Stimulated activated CD4-positive, alpha-beta T cell treated with anti-CD3 and anti-CD28 coated beads, TNF-alpha, amount 100 ng/mL, for 4 hours (primary cell): ENCODE measurements around the gene PLPP1.
"Not testable (repeated sequence)": the region's sequence is repeated elsewhere in the genome, so short reads cannot be mapped to it uniquely, and the experiment has no call there.

Source experiments
- DNase-seq, 3 experiments: peaks; one replicate each; pipeline ENCODE4 v3.0.0-alpha.2; 2020; ENCODE audit warnings: low read depth in 3 of 3

PLPP1 gene

DNA sequence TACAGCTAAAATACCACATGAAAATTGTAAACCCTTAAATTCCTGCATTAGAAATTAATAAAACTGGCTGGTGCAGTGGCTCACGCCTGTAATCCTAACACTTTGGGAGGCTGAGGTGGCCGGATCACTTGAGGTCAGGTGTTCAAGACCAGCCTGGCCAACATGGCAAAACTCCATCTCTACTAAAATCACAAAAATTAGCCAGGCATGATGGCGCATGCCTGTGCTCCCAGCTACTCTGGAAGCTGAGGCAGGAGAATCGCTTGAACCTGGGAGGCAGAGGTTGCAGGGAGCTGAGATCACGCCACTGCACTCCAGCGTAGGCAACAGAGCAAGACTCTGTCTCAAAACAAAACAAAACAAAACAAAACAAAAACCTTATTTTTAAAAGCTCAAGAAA is 29.1 kb downstream of the PLPP1 start:
- not testable (repeated sequence) for DNase-seq

DNA sequence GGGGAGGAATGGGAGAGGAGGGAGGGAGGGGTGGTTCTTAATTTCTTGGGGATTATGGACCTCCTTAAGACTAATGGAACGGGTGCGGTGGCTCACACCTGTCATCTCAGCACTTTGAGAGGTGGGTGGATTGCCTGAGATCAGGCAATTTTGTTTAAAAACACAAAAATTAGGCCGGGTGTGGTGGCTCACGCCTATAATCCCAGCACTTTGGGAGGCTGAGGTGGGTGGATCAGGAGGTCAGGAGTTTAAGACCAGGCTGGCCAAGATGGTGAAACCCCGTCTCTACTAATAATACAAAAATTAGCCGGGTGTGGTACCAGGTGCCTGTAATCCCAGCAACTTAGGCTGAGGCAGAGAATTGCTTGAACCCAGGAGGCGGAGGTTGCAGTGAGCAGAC is 30.8 kb downstream of the PLPP1 start:
- not testable (repeated sequence) for DNase-seq

DNA sequence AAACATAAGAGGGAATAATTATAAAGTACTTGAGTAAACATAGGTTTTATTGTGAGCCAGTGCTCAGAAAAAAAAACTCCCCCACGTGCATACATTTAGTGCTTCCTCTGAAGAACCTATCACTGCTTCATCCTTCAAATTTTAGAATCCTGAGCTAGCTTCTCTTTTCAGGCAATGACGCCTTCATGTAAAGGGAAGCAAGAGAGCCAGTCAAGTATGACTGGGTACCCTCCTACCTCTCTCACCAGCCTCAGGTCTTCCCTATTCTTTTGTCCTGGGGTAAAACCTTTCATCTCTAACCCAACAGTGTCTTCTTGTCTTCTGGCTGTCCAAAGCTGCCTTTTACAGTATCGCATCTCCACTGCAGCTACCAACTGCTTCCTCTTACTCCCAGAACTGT is 32.0 kb downstream of the PLPP1 start:
- no peak for DNase-seq

DNA sequence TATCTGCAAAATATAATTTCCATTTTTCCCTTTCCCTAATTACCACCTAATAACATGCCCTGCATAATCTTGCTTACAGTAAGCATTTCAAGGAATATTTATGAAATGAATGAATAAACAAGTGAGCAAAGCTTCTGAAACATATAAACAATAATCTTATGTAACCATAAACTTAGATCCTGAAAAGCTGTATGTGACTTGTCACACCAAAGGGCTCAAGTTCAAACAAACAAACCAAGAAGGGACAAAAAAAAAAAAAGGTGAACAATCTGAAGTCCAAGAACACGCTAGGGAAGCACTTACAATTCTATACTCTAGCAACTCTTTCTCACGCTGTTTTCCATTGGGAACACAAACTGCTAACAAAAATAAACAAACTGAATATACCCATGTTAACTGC is 36.3 kb downstream of the PLPP1 start:
- no peak for DNase-seq

DNA sequence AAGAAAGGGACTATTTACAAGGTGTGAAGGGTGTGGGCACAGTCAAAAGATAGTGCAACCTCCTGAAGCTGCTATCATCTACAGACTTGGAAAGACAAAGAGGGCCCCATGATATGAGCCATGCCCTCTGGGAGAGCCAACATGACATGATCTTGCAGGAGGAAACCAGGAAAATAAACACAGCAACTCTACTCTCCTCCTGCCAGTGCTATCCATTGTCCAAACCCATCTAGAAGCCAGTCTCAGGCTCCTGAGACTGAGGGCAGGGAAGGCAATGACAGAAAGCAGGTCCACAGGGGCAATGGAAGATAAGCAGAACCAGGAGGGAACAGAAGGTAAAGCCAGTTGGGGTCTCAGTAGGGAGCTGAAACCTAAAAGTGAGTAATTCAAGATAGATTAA is 37.1 kb downstream of the PLPP1 start:
- DNase-seq: no peak

DNA sequence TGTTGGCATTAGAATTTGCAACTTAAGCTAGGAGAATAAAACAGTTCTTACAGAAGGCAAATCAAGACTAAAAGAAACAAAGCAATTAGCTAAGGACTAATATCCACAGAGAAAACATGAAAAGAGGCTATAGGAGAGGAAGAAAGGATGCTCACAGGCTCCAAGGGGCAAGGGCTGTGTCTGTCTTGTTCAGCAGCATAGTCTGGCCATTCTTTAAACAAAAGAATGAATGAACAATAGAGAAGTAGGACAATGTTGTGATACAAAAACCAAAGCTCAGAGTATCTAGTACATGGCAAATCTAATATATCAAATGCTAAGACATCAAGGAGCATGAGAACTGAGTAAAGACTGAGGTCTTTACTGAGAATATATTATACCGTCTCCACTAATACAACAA is 39.5 kb downstream of the PLPP1 start:
- DNase-seq: no peak

DNA sequence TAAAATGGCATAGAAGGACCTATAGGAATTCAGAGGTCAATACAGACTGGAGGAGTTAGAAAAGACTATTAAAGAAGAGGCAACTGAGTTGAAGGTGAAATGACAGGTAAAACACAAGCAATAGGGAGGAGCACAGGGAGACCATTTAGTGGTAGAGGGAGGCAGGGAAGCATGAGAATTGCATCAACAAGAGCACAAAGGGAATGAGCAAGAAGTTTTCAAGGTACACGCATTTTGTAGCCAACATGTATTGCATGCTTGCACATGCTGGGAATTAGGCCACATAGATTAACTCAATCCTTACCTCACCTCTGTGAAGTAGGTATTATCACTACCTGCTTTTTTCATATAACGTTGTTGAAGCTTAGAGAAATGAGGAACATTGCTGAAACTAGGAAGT is 42.3 kb downstream of the PLPP1 start:
- no peak for DNase-seq

DNA sequence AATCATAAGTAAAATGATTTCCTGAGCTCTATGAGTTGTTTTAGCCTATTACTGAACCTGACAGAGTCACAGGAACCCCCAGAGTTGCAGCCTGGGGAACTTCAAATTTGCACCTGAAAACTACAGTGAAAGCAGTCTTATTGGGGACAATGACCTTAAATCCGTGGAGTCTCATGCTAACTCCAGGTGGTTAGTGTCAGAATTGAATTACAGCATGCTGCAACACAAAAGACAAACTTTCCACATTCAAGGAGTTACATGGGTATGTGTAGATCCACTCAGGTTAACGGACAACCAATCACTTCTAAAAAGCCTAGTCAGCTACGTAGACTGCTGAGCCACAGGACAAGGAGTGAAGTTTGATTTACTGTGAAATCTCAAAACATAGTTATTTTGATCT is 49.7 kb downstream of the PLPP1 start:
- DNase-seq: no peak

DNA sequence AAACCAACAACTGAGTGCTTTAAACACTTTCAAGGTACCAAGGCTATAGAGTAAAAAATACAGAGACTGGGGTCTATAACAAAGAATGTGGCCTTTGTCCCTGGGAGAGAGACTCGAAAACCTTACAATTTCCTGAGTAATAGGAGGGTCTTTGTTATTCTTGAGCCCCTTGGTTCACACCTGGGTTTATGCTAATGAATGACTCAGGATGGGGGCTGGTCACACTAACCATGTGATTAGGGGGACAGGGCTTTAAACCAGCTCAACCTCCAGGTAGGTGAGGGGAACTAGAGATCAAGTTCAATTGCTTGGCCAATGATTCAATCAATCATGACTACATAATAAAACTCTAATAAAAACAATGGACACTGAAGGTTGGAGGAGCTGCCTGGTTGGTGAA is 50.2 kb downstream of the PLPP1 start:
- DNase-seq: no peak

DNA sequence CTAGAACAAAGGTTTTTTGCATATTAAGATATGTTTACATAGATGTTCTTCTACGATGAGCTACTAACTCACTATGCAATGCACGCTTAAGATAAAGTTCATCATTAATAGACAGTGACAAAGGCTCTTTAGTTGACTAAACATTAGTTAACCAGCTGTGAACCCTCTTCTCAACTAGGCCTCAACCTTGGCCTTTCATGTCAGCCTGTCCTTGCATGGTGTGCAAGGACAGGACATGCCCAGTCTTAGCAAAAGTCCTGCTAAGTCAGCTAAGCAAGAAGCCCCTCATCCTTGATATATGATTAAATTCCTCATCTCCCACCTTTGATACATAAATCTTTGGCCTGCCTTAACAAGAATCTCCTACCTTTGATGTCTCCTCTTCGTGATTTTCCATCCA is 50.9 kb downstream of the PLPP1 start:
- no peak for DNase-seq

DNA sequence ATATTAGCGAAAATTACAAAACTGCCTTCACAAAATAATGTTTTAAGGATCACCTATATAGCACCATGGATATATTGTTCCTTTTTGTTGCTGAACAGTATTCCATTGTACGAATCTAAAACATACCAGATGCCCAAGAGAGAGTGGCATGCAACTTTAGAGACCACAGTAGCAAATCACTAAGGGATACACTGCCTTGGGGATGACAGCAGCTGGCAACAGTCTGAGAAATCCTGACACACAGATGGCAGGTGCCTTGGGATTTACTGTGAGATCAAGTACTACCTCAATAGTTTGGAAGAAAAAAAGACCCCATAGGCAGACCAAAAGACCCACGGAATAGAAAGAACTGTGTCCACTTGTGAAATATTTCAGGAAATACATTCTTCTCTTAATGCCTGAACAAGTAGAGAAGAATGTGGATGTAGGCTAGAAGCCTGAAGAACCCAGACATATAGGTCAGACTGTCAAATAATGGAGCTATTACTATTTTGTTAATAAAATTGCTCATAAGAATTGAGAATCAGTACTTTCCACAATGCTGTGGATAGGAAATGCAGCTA is 53.4 kb downstream of the PLPP1 start:
- DNase-seq: no peak

DNA sequence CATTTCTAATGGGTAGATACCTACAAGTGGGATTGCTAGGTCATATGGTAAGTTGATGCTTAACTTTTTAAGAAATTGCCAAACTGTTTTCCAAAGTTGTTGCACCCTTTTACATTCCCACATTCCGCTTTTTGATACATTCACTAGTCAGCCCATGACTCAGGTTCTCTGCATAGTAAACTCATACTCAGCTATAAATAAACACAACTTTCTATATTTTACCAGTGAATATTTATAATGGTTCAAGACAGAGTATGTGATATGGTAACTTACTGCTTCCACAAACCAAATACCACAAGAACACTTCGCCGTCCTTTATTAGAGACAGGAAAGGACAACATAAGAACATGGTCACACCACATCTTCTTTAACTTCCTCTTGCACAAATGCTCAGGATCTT is 54.0 kb downstream of the PLPP1 start:
- no peak for DNase-seq

DNA sequence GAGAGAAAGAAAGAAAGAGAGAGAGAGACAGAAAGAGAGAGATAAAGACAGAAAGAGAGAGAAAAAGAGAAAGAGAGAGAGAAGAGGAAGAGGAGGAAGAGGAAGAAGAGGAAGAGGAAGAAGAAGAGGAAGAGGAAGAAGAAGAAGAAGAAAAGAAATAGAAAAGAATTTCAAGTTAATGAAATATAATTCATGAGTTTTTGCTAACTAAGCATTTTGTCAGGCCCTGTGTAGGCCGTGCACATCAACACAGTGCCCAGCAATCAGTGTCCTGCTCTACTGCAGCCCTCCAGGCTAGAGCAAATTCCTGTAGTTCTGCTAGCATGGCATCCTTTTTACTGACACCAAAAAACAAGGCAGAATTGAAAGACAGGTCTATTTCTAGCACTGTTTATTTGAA is 62.1 kb downstream of the PLPP1 start:
- no peak for DNase-seq

DNA sequence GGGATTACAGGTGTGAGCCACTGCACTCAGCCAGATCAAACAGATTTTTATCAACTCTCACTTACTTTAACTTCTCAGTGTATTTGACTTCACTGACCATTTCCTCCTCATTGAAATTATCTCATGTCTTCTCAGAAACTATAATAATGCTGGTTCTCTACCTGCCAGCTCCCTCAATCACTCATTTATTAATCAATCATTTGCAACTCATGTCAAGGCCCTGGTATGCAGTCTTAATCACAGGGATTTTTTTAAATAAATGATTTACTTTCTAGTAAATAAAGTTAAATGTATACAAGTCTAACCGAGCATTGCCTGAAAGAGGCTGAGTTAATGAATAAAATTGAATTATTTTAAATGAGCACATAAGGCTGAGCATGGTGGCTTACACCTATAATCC is 63.3 kb downstream of the PLPP1 start:
- DNase-seq: no peak

DNA sequence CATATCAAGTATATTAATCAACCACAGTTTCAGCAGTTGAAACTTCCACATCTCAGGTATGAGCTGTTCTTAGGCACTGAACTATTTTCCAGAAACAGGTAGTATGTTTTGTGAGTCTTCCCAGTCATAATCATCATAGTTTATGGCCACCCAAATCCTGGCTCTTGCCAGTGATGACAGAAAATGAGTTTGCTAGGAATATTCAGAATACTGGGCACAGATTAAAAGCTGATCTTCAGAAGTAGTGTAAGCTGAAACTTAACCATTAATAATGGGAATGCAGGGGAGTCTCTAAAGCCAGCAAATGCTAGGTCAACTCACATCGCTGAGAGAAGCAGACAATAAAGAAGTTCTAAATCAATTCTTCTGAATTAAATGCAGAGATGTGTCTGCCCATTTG is 64.5 kb downstream of the PLPP1 start:
- DNase-seq: no peak

DNA sequence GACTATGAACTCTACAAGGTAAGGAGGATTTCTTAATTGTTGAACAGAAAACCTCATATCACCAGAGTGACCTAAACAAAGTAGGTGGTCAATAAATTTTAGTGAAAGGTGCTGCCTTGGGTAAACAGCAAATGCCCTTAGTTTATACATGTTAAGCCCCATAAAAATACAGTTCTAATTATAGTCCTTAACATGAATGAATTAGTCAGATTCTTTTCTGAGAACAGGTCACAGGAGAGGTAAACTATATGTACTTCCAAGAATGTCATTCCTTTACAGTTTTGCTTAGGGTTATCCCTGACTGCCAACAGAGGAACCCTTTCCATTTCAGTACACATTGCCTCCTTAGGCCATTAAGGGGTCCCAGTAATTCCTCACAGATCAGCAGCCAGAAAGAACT is 64.9 kb downstream of the PLPP1 start:
- DNase-seq: no peak

DNA sequence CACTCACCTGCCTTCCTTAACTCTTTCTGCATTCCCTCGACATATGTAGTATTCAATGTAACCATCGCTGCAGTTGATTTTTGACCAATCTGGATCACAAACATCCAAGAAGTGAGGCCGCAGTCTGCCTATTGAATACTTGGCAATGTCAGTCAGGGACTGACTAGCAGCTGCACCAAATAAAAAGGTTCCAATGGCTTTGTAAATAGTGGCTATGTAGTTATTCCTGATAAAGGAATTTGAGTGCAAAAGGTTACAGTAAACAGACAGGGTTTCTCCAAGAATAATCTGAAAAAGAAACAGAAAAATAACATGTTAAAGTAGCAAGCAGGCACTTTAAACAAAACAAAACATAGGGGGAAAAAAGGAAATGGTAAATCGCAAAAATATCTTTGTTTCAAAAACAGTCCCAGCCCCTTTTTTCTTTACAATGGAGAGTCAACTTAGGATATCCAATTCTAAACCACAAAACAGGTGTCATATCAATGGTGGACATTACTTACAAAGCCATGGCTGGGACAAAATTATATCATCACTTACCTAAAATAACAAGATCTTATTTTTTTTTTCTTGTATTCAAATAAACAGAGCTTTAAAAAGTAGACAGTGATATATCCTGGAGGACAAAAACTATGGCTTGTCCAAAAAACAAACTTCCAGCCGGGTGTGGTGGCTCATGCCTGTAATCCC is 66.8 kb downstream of the PLPP1 start:
- DNase-seq: no peak

DNA sequence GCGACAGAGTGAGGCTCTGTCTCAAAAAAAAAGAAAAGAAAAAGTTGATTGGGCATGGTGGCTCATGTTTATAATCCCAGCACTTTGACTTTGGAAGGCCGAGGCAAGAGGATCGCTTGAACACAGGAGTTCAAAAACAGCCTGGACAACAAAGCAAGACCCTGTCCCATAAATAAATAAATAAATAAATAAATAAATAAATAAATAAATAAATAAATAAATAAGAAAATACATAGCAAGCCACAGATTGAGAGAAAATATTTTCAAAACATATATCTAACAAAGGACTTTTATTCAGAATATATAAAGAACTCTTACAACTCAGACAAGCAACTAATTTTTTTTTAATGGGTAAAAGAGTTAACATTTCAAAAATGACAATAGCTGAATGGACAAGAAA is 71.2 kb downstream of the PLPP1 start:
- DNase-seq: no peak

DNA sequence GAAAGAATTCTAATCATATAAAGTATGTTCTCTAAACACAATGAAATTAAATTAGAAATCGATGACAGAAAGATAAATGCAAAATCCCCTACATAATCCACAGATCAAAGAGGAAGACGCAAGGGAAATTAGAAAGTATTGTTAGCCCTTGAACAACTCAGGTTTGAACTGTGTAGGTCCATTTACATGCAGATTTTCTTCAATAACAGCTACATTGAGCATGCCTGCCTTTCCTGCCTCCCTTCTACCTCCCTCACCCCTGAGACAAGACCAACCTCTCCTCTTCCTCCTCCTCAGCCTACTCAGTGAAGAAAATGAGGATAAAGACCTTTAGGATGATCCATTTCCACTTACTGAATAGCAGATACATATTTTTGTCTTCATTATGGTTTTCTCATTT is 75.2 kb downstream of the PLPP1 start:
- DNase-seq: no peak

DNA sequence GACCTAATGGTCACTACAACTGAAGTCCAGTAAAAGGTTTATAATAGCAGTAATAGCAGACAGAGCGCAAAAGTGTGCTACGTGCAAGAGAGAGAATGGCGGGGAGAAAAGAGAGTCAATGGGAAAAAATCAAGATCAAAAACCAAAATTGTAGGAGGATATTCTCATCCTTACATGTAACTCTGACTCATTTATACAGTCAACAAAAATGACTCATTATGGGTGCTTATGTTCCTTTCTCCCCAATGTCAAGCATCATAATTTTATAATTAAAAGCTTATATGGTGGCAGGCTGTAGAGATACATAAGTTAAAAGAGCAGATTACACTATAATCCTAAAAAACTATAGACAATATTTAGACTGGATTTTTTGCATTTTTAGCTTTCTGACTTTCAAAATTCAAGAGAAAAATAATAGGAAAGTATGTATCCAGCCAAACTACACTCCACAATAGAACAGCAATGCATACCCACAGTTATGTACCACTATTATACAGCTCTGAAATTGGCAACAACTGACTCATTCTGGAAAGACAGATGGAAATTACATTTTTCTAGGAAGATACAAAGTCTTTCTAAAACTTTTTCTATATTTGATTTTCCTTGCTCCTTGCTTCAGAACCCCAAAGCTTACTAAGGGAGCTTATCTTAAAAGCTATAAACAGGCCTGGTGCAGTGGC is 78.4 kb downstream of the PLPP1 start:
- no peak for DNase-seq

DNA sequence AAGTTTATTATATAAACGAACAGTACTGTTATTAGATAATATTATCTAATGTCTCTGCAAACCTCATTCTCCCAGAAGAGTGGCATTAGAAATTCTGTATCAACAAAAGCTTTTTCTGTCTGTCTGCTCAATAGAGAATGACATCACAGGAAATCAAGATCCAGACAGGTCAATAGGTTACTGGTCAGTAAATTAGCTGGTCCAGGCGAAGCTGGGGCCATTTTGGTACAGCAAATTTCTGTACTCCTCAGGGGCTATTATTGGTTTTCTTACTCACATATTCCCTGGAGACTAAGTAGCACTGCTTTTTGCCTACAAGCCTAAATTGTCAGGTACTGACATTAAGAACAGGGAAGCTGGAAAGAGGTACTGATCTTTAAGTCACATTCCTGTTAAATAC is 80.5 kb downstream of the PLPP1 start:
- DNase-seq: no peak

DNA sequence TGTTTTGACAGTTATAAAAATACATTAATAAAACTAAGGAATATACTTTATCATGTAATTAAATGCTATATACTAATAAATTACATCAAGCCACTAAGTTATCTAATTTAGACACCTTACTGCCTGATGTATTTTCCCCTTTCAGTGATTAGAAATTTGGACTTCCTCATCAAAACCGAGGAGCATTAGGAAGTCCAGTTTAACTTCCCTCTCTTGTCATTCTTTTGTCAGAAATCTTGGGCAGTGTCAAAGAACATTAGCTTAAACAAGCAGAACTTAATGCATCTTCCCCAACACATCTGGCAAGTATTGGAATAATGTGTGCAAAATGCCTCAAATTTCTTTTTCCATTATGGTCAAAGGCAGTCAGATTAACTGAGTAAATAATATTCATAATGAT is 81.6 kb downstream of the PLPP1 start:
- no peak for DNase-seq

DNA sequence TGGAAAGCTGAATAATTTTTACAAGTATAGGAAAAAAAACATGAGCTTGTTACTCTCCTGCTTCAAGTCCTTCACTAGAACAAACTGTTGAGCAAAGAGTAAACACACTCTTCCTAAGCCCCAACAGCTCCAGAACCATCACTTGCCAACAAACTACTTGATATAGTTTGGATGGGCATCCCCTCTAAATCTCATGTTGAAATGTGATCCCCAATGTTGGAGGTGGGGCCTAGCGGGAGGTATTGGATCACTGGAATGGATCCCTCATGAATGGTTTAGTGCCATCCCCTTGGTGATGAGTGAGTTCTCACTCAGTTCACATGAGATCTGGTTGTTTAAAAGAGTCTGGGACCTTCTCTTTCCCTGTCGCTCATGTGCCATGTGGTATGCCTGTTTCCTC is 82.8 kb downstream of the PLPP1 start:
- DNase-seq: no peak
